NCI-H1105 (cell line): ENCODE data around the gene PSMB10.
A peak's percentile ranks its signal among the peaks of the same experiment; 100 is the strongest.

Experiments
- DNase-seq: peaks from one replicate; lab custom pipeline; 2025; lab: John Stamatoyannopoulos, UW

Gene PSMB10

GRCh38 chr16:67963662-67964321, 27.1 kb upstream of the PSMB10 start:
- DNase-seq = no peak

GRCh38 chr16:67963292-67963661, 26.6 kb upstream of the PSMB10 start:
- no peak for DNase-seq

GRCh38 chr16:67962135-67962534, 25.5 kb upstream of the PSMB10 start:
- no peak for DNase-seq

- peak; percentile 93 for DNase-seq
Observed at GRCh38 chr16:67961551-67961957, 24.9 kb upstream of the PSMB10 start.

GRCh38 chr16:67959536-67960329, 23.1 kb upstream of the PSMB10 start:
- no peak for DNase-seq

- no peak for DNase-seq
Observed at GRCh38 chr16:67957622-67958021, 21.0 kb upstream of the PSMB10 start.

- no peak for DNase-seq
Observed at GRCh38 chr16:67954421-67955196, 18.0 kb upstream of the PSMB10 start.

- DNase-seq = no peak
Observed at GRCh38 chr16:67953641-67954375, 17.2 kb upstream of the PSMB10 start.

GRCh38 chr16:67951485-67951884, 14.8 kb upstream of the PSMB10 start:
- DNase-seq = no peak

GRCh38 chr16:67950335-67950843, 13.7 kb upstream of the PSMB10 start:
- DNase-seq = no peak

- DNase-seq = no peak
Observed at GRCh38 chr16:67949645-67950044, 13.0 kb upstream of the PSMB10 start.

GRCh38 chr16:67948015-67948414, 11.4 kb upstream of the PSMB10 start:
- no peak for DNase-seq

- no peak for DNase-seq
Observed at GRCh38 chr16:67946966-67947558, 10.4 kb upstream of the PSMB10 start.

- DNase-seq = no peak
Observed at GRCh38 chr16:67946128-67946569, 9.5 kb upstream of the PSMB10 start.

GRCh38 chr16:67945392-67945933, 8.8 kb upstream of the PSMB10 start:
- DNase-seq = no peak

- DNase-seq = no peak
Observed at GRCh38 chr16:67944690-67945391, 8.2 kb upstream of the PSMB10 start.

- DNase-seq = no peak
Observed at GRCh38 chr16:67943619-67944504, 7.2 kb upstream of the PSMB10 start, which contains the start of gene LCAT. Gene LCAT, minus strand, starts transcription at chr16:67944120. Its CDS starts 19 bp downstream, at chr16:67944101.

- DNase-seq = no peak
Observed at GRCh38 chr16:67943256-67943618, 6.6 kb upstream of the PSMB10 start.

GRCh38 chr16:67942510-67943255, 6.0 kb upstream of the PSMB10 start:
- DNase-seq = no peak
